HS-27A (cell line): ENCODE data around the gene RPP14.
"Not testable (repeated sequence)": the region's sequence is repeated elsewhere in the genome, so short reads cannot be mapped to it uniquely, and the experiment has no call there.

Source experiments
- DNase-seq: peaks from one replicate; pipeline ENCODE4 v3.0.0-alpha.2; 2012; ENCODE audit warnings: low read depth, missing footprints

The RPP14 gene

DNA sequence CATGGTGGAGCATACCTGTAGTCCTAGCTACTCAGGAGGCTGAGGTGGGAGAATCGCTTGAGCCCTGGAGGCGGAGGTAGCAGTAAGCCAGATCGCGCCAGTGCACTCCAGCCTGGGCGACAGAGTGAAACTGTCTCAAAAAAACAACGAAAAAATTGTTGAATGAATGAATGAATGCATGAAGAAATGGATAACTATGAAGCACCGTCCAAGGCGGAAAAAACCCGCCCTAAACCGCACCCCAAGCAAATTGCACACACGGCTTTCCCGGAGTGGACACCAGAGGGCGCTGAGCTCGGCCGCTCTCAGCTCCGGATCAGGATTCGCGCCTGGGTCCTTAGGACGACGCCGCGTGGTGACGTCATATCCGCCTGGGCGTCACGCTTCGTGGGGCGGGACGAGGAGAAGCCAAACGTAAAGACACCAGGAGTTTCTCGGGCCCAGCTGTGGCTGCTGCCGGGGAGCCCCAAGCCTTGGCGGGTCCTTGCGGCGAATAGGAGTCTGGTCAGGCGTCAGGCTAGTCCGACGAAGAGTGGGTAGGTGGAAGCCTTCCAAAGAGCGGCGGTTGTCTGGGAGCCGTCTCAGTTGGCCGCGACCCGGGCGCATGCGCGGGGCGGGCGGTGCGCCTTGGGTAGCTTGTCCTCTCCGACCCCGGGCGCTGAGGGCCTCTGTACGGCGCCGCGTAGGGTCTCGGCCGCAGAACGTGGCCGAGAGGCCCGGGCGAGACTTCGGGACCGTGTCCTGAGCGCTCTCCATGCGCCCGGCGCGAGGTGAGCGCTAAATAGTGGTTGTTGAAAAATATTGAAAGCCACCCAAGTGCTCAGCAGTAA, at the start of gene RPP14, which contains the start of gene HTD2:
Gene RPP14 (plus strand): TSS at position 364 of the 830 bp plus-strand sequence. CDS start 4,085 bp downstream, outside the sequence.
Gene HTD2 (plus strand): TSS at position 639 of the 830 bp plus-strand sequence. CDS start 11,094 bp downstream, outside the sequence.
- DNase-seq: peak; percentile 97

DNA sequence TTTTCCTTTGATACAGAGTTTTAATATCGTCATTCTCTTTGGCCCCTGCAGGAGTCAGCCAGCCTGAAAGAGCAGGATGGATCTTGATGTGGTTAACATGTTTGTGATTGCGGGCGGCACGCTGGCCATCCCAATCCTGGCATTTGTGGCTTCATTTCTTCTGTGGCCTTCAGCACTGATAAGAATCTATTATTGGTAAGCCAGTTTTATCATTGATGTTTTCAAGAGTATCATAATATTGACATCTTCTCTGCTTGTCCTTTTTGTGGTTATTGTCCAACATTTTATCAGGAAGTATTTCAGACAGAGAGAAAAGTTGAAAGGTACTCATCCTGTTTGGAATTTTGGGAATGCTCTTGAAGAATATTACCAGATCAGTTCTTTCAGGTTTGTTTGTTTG, 49.5 kb upstream of the RPP14 start:
- DNase-seq: no peak

DNA sequence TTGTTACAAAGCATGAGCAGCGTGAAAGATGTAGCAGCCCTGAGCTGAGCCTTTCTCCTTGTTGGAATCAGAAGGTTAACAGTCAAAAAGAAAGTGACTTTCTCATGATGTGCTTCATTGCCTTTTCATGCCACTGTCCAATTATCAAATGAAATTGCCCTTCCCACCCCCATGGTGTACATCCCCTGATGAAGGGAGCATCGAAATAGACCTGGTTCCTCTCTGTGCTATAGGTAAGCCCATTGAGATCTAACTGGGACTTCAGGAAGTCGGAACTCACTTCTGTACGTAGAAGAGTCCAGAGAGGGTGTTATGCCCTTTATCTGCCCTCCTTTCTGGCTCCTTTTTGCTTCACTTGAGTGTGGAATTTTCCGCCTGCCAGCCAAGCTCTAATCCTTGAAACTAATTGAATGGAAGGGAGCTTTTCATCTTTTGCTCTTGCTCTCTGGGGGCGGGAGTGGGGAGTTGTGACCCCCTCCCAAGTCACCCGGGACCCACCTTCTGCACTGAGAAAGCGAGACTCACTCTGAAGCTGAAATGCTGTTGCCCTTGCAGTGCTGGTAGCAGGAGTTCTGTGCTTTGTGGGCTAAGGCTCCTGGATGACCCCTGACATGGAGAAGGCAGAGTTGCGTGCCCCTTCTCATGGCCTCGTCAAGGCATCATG, 47.5 kb upstream of the RPP14 start:
- DNase-seq: no peak

DNA sequence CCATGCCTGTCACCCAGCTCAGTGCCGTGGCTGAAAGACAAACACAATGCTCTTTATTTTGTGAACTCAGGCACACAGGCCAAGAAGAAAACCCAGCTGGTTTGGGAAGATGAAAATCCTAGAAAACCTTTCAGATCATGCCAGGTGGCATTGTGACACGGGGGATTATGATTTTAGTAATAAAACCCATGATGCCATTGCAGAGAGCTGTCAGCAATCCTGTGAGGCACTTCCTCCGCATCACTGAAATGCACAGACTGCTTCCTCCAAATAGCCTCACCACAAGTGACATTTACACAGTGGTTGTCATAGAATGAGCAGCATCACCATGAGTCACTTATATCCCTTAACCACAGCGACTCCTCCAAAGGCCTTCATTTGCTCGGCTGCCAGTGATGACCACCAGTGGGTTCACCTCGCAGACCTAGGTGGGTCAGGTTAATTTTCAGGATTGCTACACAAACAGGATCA, 45.7 kb upstream of the RPP14 start:
- DNase-seq: peak; percentile 30

DNA sequence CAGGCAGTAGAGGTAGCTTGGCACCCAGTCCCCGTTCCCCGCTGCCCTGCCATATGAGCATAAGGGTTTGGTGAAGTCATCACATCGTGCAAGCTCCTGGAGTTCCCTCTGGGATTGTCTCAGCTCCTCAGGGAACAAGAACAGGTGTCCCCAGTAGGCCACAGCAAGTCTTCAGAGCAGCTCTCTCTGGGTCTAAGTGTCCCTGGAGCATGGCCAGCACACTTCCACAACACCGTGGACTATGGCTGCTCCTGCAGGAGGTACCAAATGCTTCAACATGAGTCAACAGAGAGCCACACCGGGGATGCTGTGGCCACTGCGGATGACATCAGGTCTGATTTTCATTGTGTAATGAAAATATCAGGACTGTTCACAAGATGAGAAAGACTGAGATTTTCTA, 45.3 kb upstream of the RPP14 start:
- no peak for DNase-seq

DNA sequence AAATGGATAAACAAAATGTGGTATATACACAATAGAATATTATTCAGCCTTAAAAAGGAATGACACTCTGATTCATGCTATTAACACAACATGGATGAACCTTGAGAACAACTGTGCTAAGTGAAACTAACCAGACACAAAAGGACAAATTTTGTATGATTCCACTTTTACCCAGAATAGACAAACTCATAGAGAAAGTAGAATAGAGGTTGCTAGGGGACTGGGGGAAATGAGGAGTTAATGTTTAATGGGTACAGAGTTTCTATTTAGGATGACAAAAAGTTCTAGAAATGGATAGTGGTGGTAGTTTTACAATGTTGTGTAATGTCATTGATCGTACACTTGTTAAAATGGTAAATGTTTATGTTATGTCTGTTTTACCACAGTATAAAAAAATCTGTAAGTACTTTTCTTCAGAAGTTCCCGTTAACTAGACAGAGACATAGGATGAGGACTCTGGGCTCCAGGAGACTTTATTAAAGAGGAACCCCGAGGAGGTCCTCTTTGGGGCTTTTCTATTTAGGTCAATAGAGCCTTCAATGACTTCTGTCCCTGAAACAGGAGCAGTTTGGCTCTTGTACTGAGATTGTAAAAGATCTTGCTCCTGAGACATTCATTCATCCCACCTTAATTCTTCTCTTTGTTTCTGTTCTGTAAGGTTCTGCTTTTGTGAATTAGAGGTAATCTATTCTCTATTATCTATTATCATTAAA, 43.9 kb upstream of the RPP14 start:
- DNase-seq: no peak

DNA sequence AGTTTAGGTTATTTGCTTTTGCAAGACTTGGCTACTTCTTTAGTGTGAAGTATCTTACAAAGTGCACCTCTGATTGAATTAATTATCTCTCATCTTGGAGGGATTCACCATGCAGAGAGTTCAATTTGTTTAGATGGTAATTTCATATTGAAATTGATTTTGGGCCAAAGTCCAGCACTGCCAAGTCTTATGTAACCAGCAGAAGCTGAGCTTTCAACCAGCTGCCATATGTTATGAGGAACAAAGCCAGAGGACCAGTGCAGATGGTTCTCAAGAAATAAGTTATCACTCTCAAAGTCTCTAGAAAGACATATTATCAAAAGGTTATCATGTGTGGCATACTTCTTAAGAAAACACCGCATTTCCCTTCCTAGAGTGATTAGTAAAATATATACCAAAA, 39.5 kb upstream of the RPP14 start:
- DNase-seq: no peak

DNA sequence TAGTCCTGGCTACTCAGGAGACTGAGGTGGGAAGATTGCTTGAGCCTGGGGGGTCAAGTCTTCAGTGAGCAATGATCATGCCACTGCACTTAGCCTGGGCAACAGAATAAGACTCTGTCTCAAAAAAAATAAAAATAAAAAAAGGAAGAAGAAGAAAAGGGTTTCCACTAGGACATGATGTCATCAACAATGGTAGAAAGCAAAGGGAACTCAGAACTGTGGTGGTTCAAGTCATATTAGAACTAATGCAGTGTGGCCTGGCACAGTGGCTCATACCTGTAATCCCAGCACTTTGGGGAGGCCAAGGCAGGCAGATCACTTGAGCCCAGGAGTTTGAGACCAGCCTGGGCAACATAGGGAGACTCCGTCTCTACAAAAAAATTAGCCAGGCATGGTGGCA, 38.5 kb upstream of the RPP14 start:
- DNase-seq: not testable (repeated sequence)

DNA sequence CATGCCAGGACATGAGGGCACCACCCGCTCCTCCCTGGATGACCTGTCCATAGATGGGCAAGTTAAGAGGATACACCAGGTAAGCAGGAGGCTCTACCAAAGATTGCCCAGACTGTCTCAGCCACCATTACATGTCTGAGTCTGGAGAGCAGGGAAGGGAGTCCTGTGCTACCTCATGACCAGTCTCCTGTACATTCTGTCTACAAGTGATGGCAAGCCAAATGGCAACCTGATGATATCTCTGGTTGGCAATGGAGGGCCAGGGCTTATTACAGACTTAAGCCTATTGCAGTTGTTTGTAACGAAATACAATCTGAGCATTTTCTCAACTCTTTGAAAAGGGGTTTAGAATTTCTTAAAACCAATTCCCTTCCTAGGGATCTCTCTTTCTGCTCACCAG, 36.7 kb upstream of the RPP14 start:
- no peak for DNase-seq

DNA sequence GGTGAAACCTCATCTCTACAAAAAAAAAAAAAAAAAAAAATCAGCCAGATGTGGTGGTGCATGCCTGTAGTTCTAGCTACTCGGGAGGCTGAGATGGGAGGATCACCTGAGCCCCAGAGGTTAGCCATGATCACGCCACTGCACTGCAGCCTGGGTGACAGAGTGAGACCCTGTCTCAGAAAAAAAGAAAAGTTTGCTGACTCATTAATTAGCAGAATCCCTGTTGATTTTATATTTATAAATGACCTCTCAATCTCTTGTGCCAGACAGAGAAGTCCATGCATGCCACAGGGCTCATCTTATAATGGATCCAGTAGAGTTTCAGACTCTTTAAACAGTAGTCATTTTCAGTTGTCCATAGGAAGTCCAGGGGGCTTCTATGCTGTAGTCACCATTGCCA, 35.6 kb upstream of the RPP14 start:
- no peak for DNase-seq

DNA sequence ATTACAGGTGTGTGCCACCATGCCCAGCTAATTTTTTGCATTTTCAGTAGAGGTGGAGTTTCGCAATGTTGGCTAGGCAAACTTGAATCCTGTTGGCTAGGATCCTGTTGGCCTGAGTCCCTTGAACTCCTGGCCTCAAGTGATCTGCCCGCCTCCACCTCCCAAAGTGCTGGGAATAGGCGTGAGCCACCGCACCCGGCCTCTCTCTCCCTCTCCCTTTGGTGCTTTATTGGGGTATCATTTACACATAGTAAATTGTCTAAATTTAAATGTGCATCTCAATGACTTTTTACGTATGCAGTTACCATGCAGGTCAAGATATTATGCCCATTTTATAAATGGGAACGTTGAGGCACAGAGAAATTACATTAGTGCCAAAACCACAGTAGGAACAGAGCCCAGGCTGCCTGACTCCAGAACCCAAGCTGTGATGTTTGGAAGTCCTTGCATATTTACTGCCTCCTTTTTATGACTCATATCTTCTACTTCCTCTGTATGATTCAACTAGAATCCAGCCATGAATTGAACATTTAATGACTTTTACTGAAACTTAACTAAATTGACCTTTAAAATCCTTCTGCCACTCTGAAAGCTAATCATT, 34.0 kb upstream of the RPP14 start:
- peak; percentile 54 for DNase-seq

DNA sequence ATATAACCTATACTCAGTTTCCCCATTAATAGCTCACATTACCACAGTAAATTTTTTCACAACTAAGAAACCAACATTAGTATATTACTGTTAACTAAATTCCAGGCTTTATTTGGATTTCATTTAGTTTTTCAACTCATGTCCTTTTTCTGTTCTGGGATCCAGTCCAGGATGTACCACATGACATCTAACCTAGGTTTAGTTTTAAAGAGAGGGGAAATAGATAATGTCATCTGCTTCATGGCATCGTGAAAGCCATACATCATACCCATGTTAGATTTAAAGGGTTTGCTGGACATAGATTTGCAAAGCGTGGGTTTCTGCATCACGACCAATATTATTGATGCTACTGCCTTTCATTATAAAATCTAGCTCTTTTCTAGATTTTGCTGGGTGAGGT, 33.2 kb upstream of the RPP14 start:
- no peak for DNase-seq

DNA sequence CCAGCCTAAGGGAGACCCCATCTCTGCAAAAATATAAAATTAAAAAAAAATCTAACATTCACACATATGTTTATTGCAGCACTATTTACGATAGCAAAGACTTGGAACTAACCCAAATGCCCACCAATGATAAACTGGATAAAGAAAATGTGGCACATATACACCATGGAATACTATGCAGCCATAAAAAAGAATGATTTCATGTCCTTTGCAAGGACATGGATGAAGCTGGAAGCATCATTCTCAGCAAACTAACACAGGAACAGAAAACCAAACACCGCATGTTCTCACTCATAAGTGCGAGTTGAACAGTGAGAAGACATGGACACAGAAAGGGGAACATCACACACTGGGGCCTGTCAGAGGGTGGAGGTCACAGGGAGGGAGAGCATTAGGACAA, 32.7 kb upstream of the RPP14 start:
- not testable (repeated sequence) for DNase-seq

DNA sequence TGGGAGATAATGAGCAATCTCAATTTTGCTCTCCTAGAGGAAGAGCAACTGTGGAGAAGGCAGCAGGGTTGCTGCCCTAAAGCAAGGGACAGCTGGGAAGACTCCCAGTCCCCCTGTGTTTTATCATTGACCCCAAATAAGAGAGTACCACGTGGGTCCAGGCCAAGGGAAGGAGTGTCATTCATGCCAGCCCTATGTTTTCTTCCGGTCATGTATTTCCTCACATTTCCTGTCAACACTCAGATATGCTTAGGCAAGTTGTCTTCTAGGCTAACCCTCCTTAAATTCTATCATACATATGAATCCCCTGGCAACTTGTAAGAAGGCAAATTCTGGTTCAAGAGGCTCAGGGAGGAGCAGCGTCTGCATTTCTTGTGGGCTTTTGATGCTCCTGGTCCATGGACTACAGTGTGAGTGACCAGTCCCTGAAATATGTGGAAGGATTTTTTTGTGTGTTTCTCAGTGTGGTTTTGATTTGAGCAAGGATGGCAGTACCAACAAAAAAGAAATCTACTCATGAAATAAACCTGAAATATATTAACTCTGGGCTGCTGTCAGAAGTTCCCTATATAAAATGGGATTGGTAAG, 31.9 kb upstream of the RPP14 start:
- no peak for DNase-seq

DNA sequence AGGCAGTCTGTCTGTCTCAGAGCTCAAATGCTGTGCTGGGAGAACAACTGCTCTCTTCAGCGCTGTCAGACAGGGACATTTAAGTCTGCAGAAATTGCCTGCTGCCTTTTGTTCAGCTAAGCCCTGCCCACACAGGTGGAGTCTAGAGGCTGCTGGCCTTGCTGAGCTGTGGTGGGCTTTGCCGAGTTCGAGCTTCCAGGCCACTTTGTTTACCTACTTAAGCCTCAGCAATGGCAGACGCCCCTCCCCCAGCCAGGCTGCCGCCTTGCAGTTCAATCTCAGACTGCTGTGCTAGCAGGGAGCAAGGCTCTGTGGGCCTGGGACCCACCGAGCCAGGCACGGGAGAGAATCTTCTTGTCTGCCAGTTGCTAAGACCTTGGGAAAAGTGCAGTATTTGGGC, 25.0 kb upstream of the RPP14 start:
- no peak for DNase-seq

DNA sequence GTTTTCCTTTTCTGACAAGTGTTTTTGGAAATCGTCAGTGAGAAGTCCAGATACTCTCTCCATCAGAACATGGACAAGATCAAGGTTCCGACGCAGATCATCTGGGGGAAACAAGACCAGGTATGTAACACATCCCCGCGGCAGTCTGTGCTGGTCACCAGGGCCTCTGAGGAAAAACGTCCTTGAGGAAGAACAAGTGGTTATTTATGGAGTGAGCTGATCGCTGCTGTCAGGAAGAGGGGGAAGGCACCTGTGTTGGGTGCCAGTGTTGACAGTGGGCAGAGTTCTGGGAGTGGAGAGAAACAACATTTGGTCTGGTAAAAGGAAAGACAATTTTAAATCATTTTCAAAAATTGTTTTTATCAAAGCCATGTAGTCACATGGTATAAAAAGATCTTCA, 20.7 kb upstream of the RPP14 start:
- no peak for DNase-seq

DNA sequence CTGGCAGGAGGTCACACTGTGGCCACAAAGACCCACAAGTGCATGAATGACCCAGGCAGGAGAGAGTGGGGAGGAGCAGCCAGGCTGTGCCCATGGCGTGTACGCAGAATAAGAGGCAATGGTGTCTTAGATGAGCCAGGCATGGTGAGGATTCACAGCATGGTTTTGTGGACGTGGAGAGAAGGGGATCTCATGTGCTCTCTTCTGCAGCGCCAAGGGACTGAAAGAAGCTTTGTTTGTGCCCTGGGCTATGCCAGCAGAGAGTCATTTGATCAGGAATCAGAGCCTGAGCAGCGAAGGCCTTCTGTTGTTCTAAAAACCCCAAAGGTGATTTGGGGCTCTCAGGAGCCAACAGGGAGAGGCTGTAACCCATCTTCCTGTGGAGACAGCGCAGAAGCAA, 18.7 kb upstream of the RPP14 start:
- DNase-seq: no peak

DNA sequence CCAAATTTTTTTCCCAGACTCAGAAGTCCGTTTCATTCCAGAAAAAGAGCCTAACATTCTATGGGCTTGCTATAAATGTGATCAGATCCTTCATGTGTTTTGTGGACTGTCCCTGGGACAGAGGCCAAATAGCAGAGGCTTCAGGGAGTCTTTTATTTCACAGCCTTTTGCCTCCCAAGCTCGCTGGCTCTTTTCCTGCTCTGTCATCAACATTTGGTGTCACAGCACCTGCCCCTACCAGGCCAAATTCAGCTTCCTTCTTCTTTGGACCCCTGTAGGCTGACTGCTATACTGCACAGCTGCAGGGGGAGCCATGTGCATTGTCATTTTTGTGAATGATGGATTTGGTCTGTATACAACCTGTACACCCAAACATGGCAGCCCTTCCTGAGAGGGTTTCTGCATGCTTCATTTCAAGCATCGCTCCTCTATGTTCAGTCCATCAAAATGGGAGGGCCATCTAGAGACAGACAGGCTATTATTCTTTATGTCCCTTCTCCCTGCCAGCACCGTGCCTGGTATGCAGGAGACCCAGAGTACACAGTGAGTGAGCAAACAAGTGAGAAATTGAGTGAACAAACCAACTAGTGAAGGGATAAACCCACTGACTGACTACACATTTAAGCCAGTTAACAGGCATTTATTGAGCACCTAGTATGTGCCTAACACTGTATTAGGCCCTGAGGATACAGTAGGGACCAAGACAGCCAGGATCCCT, 17.9 kb upstream of the RPP14 start:
- no peak for DNase-seq

DNA sequence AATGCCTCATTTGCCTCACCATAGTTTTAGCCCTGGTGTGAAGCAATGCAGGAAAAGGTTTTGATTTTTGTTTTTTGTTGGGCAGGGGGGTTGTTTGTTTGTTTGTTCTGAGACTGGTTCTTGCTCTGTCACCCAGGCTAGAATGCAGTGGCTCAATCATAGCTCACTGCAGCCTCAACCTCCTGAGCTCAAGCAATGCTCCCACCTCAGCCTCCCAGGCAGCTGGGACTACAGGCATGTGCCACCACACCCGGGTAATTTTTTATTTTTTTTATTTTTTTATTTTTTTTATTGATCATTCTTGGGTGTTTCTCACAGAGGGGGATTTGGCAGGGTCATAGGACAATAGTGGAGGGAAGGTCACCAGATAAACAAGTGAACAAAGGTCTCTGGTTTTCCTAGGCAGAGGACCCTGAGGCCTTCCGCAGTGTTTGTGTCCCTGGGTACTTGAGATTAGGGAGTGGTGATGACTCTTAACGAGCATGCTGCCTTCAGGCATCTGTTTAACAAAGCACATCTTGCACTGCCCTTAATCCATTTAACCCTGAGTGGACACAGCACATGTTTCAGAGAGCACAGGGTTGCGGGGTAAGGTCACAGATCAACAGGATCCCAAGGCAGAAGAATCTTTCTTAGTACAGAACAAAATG, 17.0 kb upstream of the RPP14 start:
- DNase-seq: not testable (repeated sequence)

DNA sequence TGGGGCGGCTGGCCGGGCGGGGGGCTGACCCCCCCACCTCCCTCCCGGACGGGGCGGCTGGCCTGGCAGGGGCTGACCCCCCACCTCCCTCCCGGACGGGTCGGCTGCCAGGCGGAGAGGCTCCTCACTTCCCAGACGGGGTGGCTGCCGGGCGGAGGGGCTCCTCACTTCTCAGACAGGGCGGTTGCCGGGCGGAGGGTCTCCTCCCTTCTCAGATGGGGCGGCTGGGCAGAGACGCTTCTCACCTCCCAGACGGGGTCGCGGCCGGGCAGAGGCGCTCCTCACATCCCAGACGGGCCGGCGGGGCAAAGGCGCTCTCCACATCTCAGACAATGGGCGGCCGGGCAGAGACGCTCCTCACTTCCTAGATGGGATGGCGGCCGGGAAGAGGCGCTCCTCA, 15.6 kb upstream of the RPP14 start:
- not testable (repeated sequence) for DNase-seq
